MM.1S (cell line): ENCODE data around the gene ARID4B.
"Not testable (repeated sequence)": the region's sequence is repeated elsewhere in the genome, so short reads cannot be mapped to it uniquely, and the experiment has no call there.

Source experiments
- DNase-seq: peaks from one replicate; pipeline ENCODE4 v3.0.0-alpha.2; 2015
- H2AFZ ChIP-seq: fragments of 300-600 bp; sonication (generic); 2 replicates; pipeline ENCODE4 v1.6.0; 2016; ENCODE audit warnings: antibody characterized with exemption, low read length
- H3F3A ChIP-seq: fragments of 300-600 bp; sonication (generic); 2 replicates; pipeline ENCODE4 v1.6.1; 2016; ENCODE audit warnings: mild to moderate bottlenecking, antibody characterized with exemption, low read length, moderate library complexity, mixed read lengths; ENCODE audit not compliant: insufficient read depth
- H3K27ac ChIP-seq: fragments of 300-600 bp; sonication (generic); 2 replicates; pipeline ENCODE4 v1.5.1; 2016; ENCODE audit warnings: mild to moderate bottlenecking, low read length
- H3K27me3 ChIP-seq: fragments of 300-600 bp; sonication (generic); replicated peaks from 2 replicates; pipeline ENCODE4 v1.6.0; 2016; ENCODE audit warnings: low read length; ENCODE audit not compliant: insufficient read depth
- H3K36me3 ChIP-seq: fragments of 300-600 bp; sonication (generic); replicated peaks from 2 replicates; pipeline ENCODE4 v1.6.1; 2016; ENCODE audit warnings: mild to moderate bottlenecking, low read length, mixed read lengths; ENCODE audit not compliant: insufficient read depth
- H3K4me1 ChIP-seq: fragments of 300-600 bp; sonication (generic); 2 replicates; pipeline ENCODE4 v1.6.1; 2016; ENCODE audit warnings: low read length, mixed read lengths
- H3K4me2 ChIP-seq: fragments of 300-600 bp; sonication (generic); 2 replicates; pipeline ENCODE4 v1.6.0; 2016; ENCODE audit warnings: low read depth, low read length
- H3K4me3 ChIP-seq: fragments of 300-600 bp; sonication (generic); 2 replicates; pipeline ENCODE4 v1.5.1; 2016; ENCODE audit warnings: low read length, mixed read lengths
- H3K79me2 ChIP-seq: fragments of 300-600 bp; sonication (generic); 2 replicates; pipeline ENCODE4 v1.6.1; 2016; ENCODE audit warnings: mixed run types, low read length, mixed read lengths
- H3K9ac ChIP-seq: fragments of 300-600 bp; sonication (generic); 2 replicates; pipeline ENCODE4 v1.6.1; 2016; ENCODE audit warnings: low read length, mixed read lengths
- H3K9me2 ChIP-seq: fragments of 300-600 bp; sonication (generic); replicated peaks from 2 replicates; pipeline ENCODE4 v1.6.1; 2016; ENCODE audit warnings: mild to moderate bottlenecking, low read length, mixed read lengths; ENCODE audit not compliant: insufficient read depth
- H3K9me3 ChIP-seq: fragments of 300-600 bp; sonication (generic); replicated peaks from 2 replicates; pipeline ENCODE4 v1.6.1; 2016; ENCODE audit warnings: mild to moderate bottlenecking, low read length, mixed read lengths; ENCODE audit not compliant: insufficient read depth
- H4K20me1 ChIP-seq: fragments of 300-600 bp; sonication (generic); 2 replicates; pipeline ENCODE4 v1.6.1; 2016; ENCODE audit warnings: mild to moderate bottlenecking, low read length, moderate library complexity, mixed read lengths; ENCODE audit not compliant: insufficient read depth
- EZH2 ChIP-seq: fragments of 300-600 bp; sonication (generic); optimal IDR thresholded peaks from 2 replicates; pipeline ENCODE3; 2017; ENCODE audit warnings: low read depth, mild to moderate bottlenecking, antibody characterized with exemption, low read length, mixed read lengths
- EZH2phosphoT487 ChIP-seq: fragments of 300-600 bp; sonication (generic); IDR thresholded peaks from 2 replicates; pipeline ENCODE4 v1.6.1; 2018; ENCODE audit warnings: antibody characterized with exemption, low read length
- TF ChIP-seq, protein P1 (sequence below): fragments of 300-600 bp; sonication (generic); IDR thresholded peaks from 2 replicates; pipeline ENCODE4 v1.5.1; 2016; ENCODE audit warnings: antibody characterized with exemption, low read length, mixed read lengths

ARID4B gene

DNA sequence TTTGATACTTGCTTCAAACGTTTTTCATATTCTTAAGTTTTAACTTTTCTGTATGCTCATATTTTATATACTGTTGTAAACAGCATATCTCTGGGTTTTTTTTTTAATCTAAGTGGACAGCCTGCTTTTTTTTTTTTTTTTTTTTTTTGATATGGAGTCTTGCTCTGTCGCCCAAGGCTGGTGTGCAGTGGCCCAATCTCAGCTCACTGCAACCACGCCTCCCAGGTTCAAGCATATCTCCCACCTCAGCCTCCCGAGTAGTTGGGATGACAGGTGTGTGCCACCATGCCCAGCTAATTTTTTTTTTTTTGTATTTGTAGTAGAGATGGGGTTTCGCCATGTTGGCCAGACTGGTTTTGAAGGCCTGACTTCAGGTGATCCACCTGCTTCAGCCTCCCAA is 40.4 kb upstream of the ARID4B start:
- H3K27ac ChIP-seq, result no peak overlapping the region
- H3K4me1 ChIP-seq, result 0 out of 2 replicates have a peak, but pooled peaks cover 4% of the 10 kb centered on the region
- peak overlapping the region; percentile 62 for H3K4me2 ChIP-seq
- no peak for DNase-seq
- H3F3A ChIP-seq, result no peaks in the 10 kb centered on the region
- no peaks in the 10 kb centered on the region for H3K27me3 ChIP-seq
- no peaks in the 10 kb centered on the region for H3K9me2 ChIP-seq
- H3K9me3 ChIP-seq, result no peaks in the 10 kb centered on the region
- TF ChIP-seq, protein P1, sequence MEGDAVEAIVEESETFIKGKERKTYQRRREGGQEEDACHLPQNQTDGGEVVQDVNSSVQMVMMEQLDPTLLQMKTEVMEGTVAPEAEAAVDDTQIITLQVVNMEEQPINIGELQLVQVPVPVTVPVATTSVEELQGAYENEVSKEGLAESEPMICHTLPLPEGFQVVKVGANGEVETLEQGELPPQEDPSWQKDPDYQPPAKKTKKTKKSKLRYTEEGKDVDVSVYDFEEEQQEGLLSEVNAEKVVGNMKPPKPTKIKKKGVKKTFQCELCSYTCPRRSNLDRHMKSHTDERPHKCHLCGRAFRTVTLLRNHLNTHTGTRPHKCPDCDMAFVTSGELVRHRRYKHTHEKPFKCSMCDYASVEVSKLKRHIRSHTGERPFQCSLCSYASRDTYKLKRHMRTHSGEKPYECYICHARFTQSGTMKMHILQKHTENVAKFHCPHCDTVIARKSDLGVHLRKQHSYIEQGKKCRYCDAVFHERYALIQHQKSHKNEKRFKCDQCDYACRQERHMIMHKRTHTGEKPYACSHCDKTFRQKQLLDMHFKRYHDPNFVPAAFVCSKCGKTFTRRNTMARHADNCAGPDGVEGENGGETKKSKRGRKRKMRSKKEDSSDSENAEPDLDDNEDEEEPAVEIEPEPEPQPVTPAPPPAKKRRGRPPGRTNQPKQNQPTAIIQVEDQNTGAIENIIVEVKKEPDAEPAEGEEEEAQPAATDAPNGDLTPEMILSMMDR, result no peak
- TF ChIP-seq EZH2 (no peak), EZH2phosphoT487 (no peak)
- H3K36me3 ChIP-seq, result no peaks in the 10 kb centered on the region
- H3K4me3 ChIP-seq, result no peak overlapping the region
- H3K79me2 ChIP-seq, result peaks cover 51% of the 10 kb centered on the region
- H4K20me1 ChIP-seq, result no peaks in the 10 kb centered on the region
- H3K9ac ChIP-seq, result no peak overlapping the region
- no peak overlapping the region for H2AFZ ChIP-seq

DNA sequence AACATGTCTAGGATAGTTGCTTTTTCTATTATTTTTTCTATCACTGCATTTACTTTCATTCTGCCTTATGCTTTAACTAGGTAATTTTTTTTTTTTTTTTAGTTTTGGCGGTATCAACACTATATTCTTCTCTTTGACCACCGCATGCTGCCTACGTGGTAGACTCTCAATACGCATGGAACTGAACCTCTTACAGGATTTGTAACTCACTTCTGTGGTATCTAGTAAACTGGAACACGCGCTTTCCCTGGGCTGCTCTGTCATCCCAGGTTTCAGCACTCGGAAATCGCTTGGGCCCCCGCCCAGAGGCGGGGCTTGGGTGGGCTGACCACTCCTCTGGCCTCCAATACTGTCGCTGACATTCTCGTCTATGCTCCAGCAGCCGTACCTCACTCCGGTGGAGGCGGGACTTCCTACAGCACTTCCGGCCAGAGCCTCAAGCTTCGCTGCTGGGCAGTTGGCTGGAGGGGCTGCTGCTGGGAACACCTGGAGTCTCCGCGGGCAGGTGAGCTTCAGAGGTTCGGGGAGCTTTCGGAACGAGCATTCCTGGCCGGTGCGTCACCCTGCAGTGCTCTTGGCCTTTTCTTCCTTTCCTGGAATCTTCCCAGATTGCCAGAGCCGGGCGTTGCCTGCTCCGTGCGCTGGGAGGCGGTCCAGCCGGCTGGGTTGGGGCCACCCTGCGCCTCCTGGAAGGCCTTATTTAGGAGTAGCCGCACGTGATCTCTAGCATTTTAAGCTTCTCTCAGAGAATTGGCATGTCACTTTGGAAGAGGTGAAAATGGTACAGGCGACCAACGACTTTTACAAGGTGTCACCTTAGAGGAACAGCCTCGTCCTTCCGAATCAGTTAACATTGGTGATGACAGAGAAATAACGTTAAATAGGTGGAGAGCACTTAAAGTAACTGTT is 39.3 kb upstream of the ARID4B start, which contains the start of gene TBCE:
TBCE (plus strand) TSS at position 428 of the 909 bp plus-strand sequence. CDS start 12,623 bp downstream, outside the sequence.
- Histone ChIP-seq H3K9me3 (no peaks in the 10 kb centered on the region), H3K4me3 (peak within 1 kb of the TSS; percentile 82), H3K4me2 (peak within 1 kb of the TSS; percentile 62), H3K36me3 (no peaks in the 10 kb centered on the region), H4K20me1 (no peaks in the 10 kb centered on the region), H3K9ac (peak within 1 kb of the TSS; percentile 64), H3K27ac (peak within 1 kb of the TSS; percentile 30; the same call in 1 of the 2 replicates), H3K27me3 (no peaks in the 10 kb centered on the region), H2AFZ (peak within 1 kb of the TSS; percentile 70), H3K79me2 (peaks cover 42% of the 10 kb centered on the region), H3K4me1 (0 out of 2 replicates have a peak, but pooled peaks cover 4% of the 10 kb centered on the region), H3F3A (no peaks in the 10 kb centered on the region), H3K9me2 (no peaks in the 10 kb centered on the region)
- DNase-seq, result peak; percentile 98
- no peak for TF ChIP-seq EZH2phosphoT487
- TF ChIP-seq, protein P1, result 0 out of 2 replicates have a peak, but pooled peaks have one; percentile 8

- H3K9ac ChIP-seq, result no peak overlapping the region
- no peaks in the 10 kb centered on the region for H3F3A ChIP-seq
- H3K27ac ChIP-seq, result no peak overlapping the region
- no peaks in the 10 kb centered on the region for H3K27me3 ChIP-seq
- no peaks in the 10 kb centered on the region for H3K9me2 ChIP-seq
- no peaks in the 10 kb centered on the region for H3K9me3 ChIP-seq
- 0 out of 2 replicates have a peak, but pooled peaks cover 4% of the 10 kb centered on the region for H3K4me1 ChIP-seq
- no peak for DNase-seq
- H3K36me3 ChIP-seq, result no peaks in the 10 kb centered on the region
- H3K4me3 ChIP-seq, result no peak overlapping the region
- TF ChIP-seq EZH2phosphoT487 (no peak), EZH2 (no peak)
- TF ChIP-seq, protein P1, result no peak
- peak overlapping the region; percentile 70 for H2AFZ ChIP-seq
- peak overlapping the region; percentile 62; the same call in 1 of the 2 replicates for H3K4me2 ChIP-seq
- H4K20me1 ChIP-seq, result no peaks in the 10 kb centered on the region
- peaks cover 33% of the 10 kb centered on the region for H3K79me2 ChIP-seq
These were observed 38.3 kb upstream of the ARID4B start for GRCh38 chr1:235366286-235366685.

DNA sequence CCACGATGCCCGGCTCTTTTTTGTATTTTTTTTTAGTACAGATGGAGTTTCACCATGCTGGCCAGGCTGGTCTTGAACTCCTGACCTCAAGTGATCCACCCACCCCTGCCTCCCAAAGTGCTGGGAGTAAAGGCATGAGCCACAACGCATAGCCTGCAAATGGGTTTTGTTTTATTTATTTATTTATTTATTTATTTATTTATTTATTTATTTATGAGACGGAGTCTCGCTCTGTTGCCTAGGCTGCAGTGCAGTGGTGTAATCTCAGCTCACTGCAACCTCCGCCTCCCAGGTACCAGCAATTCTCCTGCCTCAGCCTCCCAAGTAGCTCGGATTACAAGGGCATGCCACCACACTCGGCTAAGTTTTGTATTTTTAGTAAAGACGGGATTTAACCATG is 36.2 kb upstream of the ARID4B start:
- not testable (repeated sequence) for H3K9me2 ChIP-seq, H3F3A ChIP-seq, H3K4me1 ChIP-seq, H3K36me3 ChIP-seq, H2AFZ ChIP-seq, H3K27me3 ChIP-seq, H3K9me3 ChIP-seq, H3K27ac ChIP-seq, DNase-seq, H3K4me2 ChIP-seq, H4K20me1 ChIP-seq, H3K4me3 ChIP-seq, H3K9ac ChIP-seq
- H3K79me2 ChIP-seq, result peaks cover 19% of the 10 kb centered on the region
